ENCODE data around the gene PDE4D. TPM values are rescaled to one million over a fixed set of nuclear protein-coding genes. Genes with fewer than 3 reads are reported as not detected.
"Not testable (repeated sequence)": the region's sequence is repeated elsewhere in the genome, so short reads cannot be mapped to it uniquely, and the experiment has no call there.

The PDE4D gene
- total RNA-seq, 1 experiment from 2014 or later = 2.1 TPM

GRCh38 chr5:59666440-59667068 lies 227.0 kb downstream of the PDE4D start:
- Histone ChIP-seq H2AFZ (ENCODE audit: low read length) (no peak overlapping the region), H3K23ac (ENCODE audit: insufficient read length, low read depth, low read length) (no peak overlapping the region), H2BK120ac (ENCODE audit: low read depth, low read length, poor library complexity, severe bottlenecking) (no peak overlapping the region), H4K8ac (replicated peaks; ENCODE audit: insufficient read length, low read depth, low read length) (no peak overlapping the region), H4K20me1 (ENCODE audit: control insufficient read depth, insufficient read depth, insufficient read length) (no peaks in the 10 kb centered on the region), H3K23me2 (ENCODE audit: insufficient read length, low read depth, low read length, poor library complexity, severe bottlenecking) (no peaks in the 10 kb centered on the region), H3K4me2 (ENCODE audit: insufficient read depth, insufficient read length, low read length) (no peak overlapping the region), H3K4me1 (ENCODE audit: insufficient read depth, low read length) (no peaks in the 10 kb centered on the region), H4K91ac (ENCODE audit: insufficient read length, low read depth, low read length) (no peak overlapping the region), H3K79me2 (ENCODE audit: insufficient read depth, low read length) (no peaks in the 10 kb centered on the region), H2BK15ac (ENCODE audit: low read depth, low read length) (no peak overlapping the region), H4K5ac (ENCODE audit: insufficient read length, low read depth, low read length) (no peak overlapping the region), H3K14ac (ENCODE audit: insufficient read depth, low read length) (no peak overlapping the region), H2BK12ac (ENCODE audit: insufficient read length, low read depth, low read length) (no peak overlapping the region), H3K9ac (ENCODE audit: extremely low read depth, insufficient read length, low read length) (no peak overlapping the region), H3T11ph (ENCODE audit: low read length) (no peak overlapping the region), H3K4ac (ENCODE audit: low read depth, low read length) (no peak overlapping the region), H2BK5ac (ENCODE audit: insufficient read length, low read length) (no peak overlapping the region), H2BK20ac (ENCODE audit: low read depth, low read length, poor library complexity, severe bottlenecking) (no peak overlapping the region), H3K27me3 (ENCODE audit: insufficient read depth, low read length) (no peaks in the 10 kb centered on the region), H3K18ac (ENCODE audit: insufficient read length, low read depth, low read length) (no peak overlapping the region), H3K27ac (ENCODE audit: insufficient read length, low read depth, low read length) (no peak overlapping the region), H3K79me1 (ENCODE audit: insufficient read depth, low read depth, low read length, poor library complexity, severe bottlenecking) (no peaks in the 10 kb centered on the region), H3K56ac (ENCODE audit: insufficient read length, low read depth, low read length) (no peak overlapping the region), H3K9me3 (ENCODE audit: control insufficient read depth, low read depth, low read length) (no peaks in the 10 kb centered on the region), H2AK5ac (ENCODE audit: insufficient read length, low read length) (no peak overlapping the region)
- no peak overlapping the region for H3K4me3 Mint-ChIP-seq
- H3K36me3 Mint-ChIP-seq (ENCODE audit: insufficient read depth in 1 of 3, low read depth in 3 of 3) = no peaks in the 10 kb centered on the region
- no peaks in the 10 kb centered on the region for H3K9me3 Mint-ChIP-seq
- H3K27ac Mint-ChIP-seq = no peak overlapping the region
- no peaks in the 10 kb centered on the region for H3K27me3 Mint-ChIP-seq (ENCODE audit: low read depth)
- no CpG with 5 or more reads among the region's 4 CpGs for WGBS (ENCODE audit: extremely low coverage, insufficient read length, low lambda C conversion rate)
- peaks cover 10 to 12% of the 10 kb centered on the region in 2 experiments for H3K4me1 Mint-ChIP-seq
- DNase-seq = no peak
- TF ChIP-seq CTCF (conservative IDR thresholded peaks at IDR 0.05) = no peak

GRCh38 chr5:59665832-59666203 lies 227.7 kb downstream of the PDE4D start:
- not testable (repeated sequence) for DNase-seq; H3K36me3 Mint-ChIP-seq (ENCODE audit: insufficient read depth in 1 of 3, low read depth in 3 of 3); H4K8ac ChIP-seq (replicated peaks; ENCODE audit: insufficient read length, low read depth, low read length); H3K23me2 ChIP-seq (ENCODE audit: insufficient read length, low read depth, low read length, poor library complexity, severe bottlenecking); H3K4me3 Mint-ChIP-seq; H3K4ac ChIP-seq (ENCODE audit: low read depth, low read length); H2BK15ac ChIP-seq (ENCODE audit: low read depth, low read length); H2BK20ac ChIP-seq (ENCODE audit: low read depth, low read length, poor library complexity, severe bottlenecking); H3K18ac ChIP-seq (ENCODE audit: insufficient read length, low read depth, low read length); H3K4me1 ChIP-seq (ENCODE audit: insufficient read depth, low read length); H3K9ac ChIP-seq (ENCODE audit: extremely low read depth, insufficient read length, low read length); H3K9me3 ChIP-seq (ENCODE audit: control insufficient read depth, low read depth, low read length); H3K79me1 ChIP-seq (ENCODE audit: insufficient read depth, low read depth, low read length, poor library complexity, severe bottlenecking); H3K27me3 ChIP-seq (ENCODE audit: insufficient read depth, low read length); H3K79me2 ChIP-seq (ENCODE audit: insufficient read depth, low read length); H3T11ph ChIP-seq (ENCODE audit: low read length); H3K9me3 Mint-ChIP-seq; H3K23ac ChIP-seq (ENCODE audit: insufficient read length, low read depth, low read length); H3K27me3 Mint-ChIP-seq (ENCODE audit: low read depth); H3K56ac ChIP-seq (ENCODE audit: insufficient read length, low read depth, low read length); H2BK120ac ChIP-seq (ENCODE audit: low read depth, low read length, poor library complexity, severe bottlenecking); H3K14ac ChIP-seq (ENCODE audit: insufficient read depth, low read length); H4K91ac ChIP-seq (ENCODE audit: insufficient read length, low read depth, low read length); H3K27ac ChIP-seq (ENCODE audit: insufficient read length, low read depth, low read length); H2BK5ac ChIP-seq (ENCODE audit: insufficient read length, low read length); H3K4me2 ChIP-seq (ENCODE audit: insufficient read depth, insufficient read length, low read length); H4K20me1 ChIP-seq (ENCODE audit: control insufficient read depth, insufficient read depth, insufficient read length); H2BK12ac ChIP-seq (ENCODE audit: insufficient read length, low read depth, low read length); H2AFZ ChIP-seq (ENCODE audit: low read length); H4K5ac ChIP-seq (ENCODE audit: insufficient read length, low read depth, low read length); H3K27ac Mint-ChIP-seq; H2AK5ac ChIP-seq (ENCODE audit: insufficient read length, low read length)
- H3K4me1 Mint-ChIP-seq = peaks cover 11 to 14% of the 10 kb centered on the region in 2 experiments
- WGBS (ENCODE audit: extremely low coverage, insufficient read length, low lambda C conversion rate) = no CpG with 5 or more reads among the region's 7 CpGs
